H1 (cell line): ENCODE data around the gene ALDH4A1. TPM values are rescaled to one million over a fixed set of nuclear protein-coding genes. Genes with fewer than 3 reads are reported as not detected.
A peak's percentile ranks its signal among the peaks of the same experiment; 100 is the strongest.

ENCODE experiments used
- CTCF ChIA-PET: fragments of 300-600 bp; sonication (Branson Sonifier 250); formaldehyde crosslinking; loops from one replicate; lab custom pipeline; 2021; ENCODE audit not compliant: partially characterized antibody; lab: Charles Lee
- POLR2A ChIA-PET: fragments of 300-600 bp; sonication (Branson Sonifier 250); formaldehyde crosslinking; loops from one replicate; lab custom pipeline; 2021; ENCODE audit warnings: inconsistent platforms; ENCODE audit not compliant: partially characterized antibody; lab: Charles Lee
- DNase-seq, 2 experiments: peaks; one replicate each; pipeline versions ENCODE4 v3.0.0 to v3.0.0-alpha.2; 2010 to 2022; ENCODE audit warnings: low spot score in 2 of 2, low read depth in 1 of 2, mixed read lengths in 1 of 2
- FAIRE-seq: peaks from 2 replicates; lab custom pipeline; 2011; peaks lifted over from hg19 to GRCh38; lab: Jason Lieb, UNC
- H2AFZ ChIP-seq: 2 replicates; pipeline ENCODE4 v1.8.1; 2012; ENCODE audit warnings: low read length, inconsistent platforms
- H2AK5ac ChIP-seq: 2 replicates; pipeline ENCODE4 v1.6.1; 2013; ENCODE audit warnings: low read depth, low read length
- H2BK120ac ChIP-seq: replicated peaks from 2 replicates; pipeline ENCODE3; 2013; ENCODE audit warnings: low read depth, low read length, inconsistent platforms
- H2BK12ac ChIP-seq: 2 replicates; pipeline ENCODE4 v1.6.1; 2013; ENCODE audit warnings: low read depth, low read length
- H2BK15ac ChIP-seq: 2 replicates; pipeline ENCODE4 v1.6.1; 2013; ENCODE audit warnings: low read length
- H2BK20ac ChIP-seq: 2 replicates; pipeline ENCODE4 v1.6.1; 2013; ENCODE audit warnings: low read length
- H2BK5ac ChIP-seq: 2 replicates; pipeline ENCODE4 v1.6.1; 2013; ENCODE audit warnings: low read depth, low read length
- H3K14ac ChIP-seq: 2 replicates; pipeline ENCODE4 v1.6.1; 2013; ENCODE audit warnings: inconsistent platforms; ENCODE audit not compliant: insufficient read length
- H3K18ac ChIP-seq: 2 replicates; pipeline ENCODE4 v1.6.1; 2013; ENCODE audit warnings: low read length; ENCODE audit errors: extremely low read depth
- H3K23ac ChIP-seq: 2 replicates; pipeline ENCODE4 v1.6.1; 2013; ENCODE audit warnings: inconsistent platforms; ENCODE audit not compliant: insufficient read length
- H3K23me2 ChIP-seq: 2 replicates; pipeline ENCODE4 v1.6.1; 2013; ENCODE audit warnings: low read depth, low read length
- H3K27ac ChIP-seq: 2 replicates; pipeline ENCODE4 v1.6.1; 2011; ENCODE audit warnings: low read depth, low read length, inconsistent platforms
- H3K27me3 ChIP-seq, 4 experiments: replicated peaks in 1 of 4; 1 replicate in 1 of 4; 2 replicates in 3 of 4; pipeline versions ENCODE4 v1.6.1 to v1.8.1; 2011 to 2013; ENCODE audit warnings: low read length in 3 of 4, mild to moderate bottlenecking in 3 of 4, inconsistent platforms in 2 of 4, mixed read lengths in 2 of 4, moderate library complexity in 1 of 4; ENCODE audit not compliant: control insufficient read depth in 3 of 4, insufficient read depth in 3 of 4; ENCODE audit errors: extremely low read depth in 1 of 4
- H3K36me3 ChIP-seq, 4 experiments: 2 replicates each; pipeline versions ENCODE4 v1.6.1 to v1.8.1; 2011 to 2013; ENCODE audit warnings: mild to moderate bottlenecking in 4 of 4, low read length in 3 of 4, moderate library complexity in 2 of 4, control low read depth in 1 of 4, inconsistent platforms in 1 of 4; ENCODE audit not compliant: insufficient read depth in 4 of 4, control insufficient read depth in 2 of 4
- H3K4ac ChIP-seq: replicated peaks from 2 replicates; pipeline ENCODE3; 2013; ENCODE audit warnings: low read length, low read depth, mixed read lengths, inconsistent platforms; ENCODE audit not compliant: insufficient read length
- H3K4me1 ChIP-seq, 4 experiments: replicated peaks in 1 of 4; 1 replicate in 1 of 4; 2 replicates in 3 of 4; pipeline versions ENCODE4 v1.6.1 to v1.8.1; 2011 to 2013; ENCODE audit warnings: low read length in 3 of 4, inconsistent platforms in 2 of 4, mixed read lengths in 1 of 4; ENCODE audit not compliant: insufficient read depth in 4 of 4, control insufficient read depth in 3 of 4
- H3K4me2 ChIP-seq, 2 experiments: 2 replicates each; pipeline versions ENCODE4 v1.6.1 to v1.8.1; 2011 to 2013; ENCODE audit warnings: low read depth in 2 of 2, low read length in 2 of 2, control low read depth in 1 of 2, inconsistent platforms in 1 of 2, mild to moderate bottlenecking in 1 of 2; ENCODE audit not compliant: insufficient read depth in 1 of 2
- H3K4me3 ChIP-seq, 4 experiments: fragments of 200-600, 300-600 bp in 1 of 4; sonication (generic), shearing (Covaris generic), sonication (Bioruptor Twin) in 1 of 4; 2 replicates each; pipeline versions ENCODE4 v1.5.1 to v1.8.1; 2011 to 2016; ENCODE audit warnings: low read length in 4 of 4, low read depth in 3 of 4, control low read depth in 2 of 4, inconsistent platforms in 2 of 4, mild to moderate bottlenecking in 2 of 4, mixed read lengths in 1 of 4, moderate library complexity in 1 of 4; ENCODE audit not compliant: insufficient read depth in 2 of 4; ENCODE audit errors: extremely low read depth in 1 of 4
- H3K56ac ChIP-seq: replicated peaks from 2 replicates; pipeline ENCODE3; 2013; ENCODE audit warnings: low read depth, mild to moderate bottlenecking, mixed read lengths, low read length, inconsistent platforms; ENCODE audit not compliant: insufficient read length
- H3K79me1 ChIP-seq: 2 replicates; pipeline ENCODE4 v1.6.1; 2013; ENCODE audit warnings: low read depth, low read length, control low read depth
- H3K79me2 ChIP-seq, 2 experiments: 2 replicates each; pipeline versions ENCODE4 v1.6.1 to v1.8.1; 2012 to 2013; ENCODE audit warnings: low read length in 2 of 2, mild to moderate bottlenecking in 2 of 2, inconsistent platforms in 1 of 2; ENCODE audit not compliant: insufficient read depth in 2 of 2, control insufficient read depth in 1 of 2
- H3K9ac ChIP-seq, 4 experiments: replicated peaks in 1 of 4; 1 replicate in 1 of 4; 2 replicates in 3 of 4; pipeline versions ENCODE4 v1.6.1 to v1.8.1; 2011 to 2013; ENCODE audit warnings: low read depth in 3 of 4, low read length in 3 of 4, control low read depth in 2 of 4, mild to moderate bottlenecking in 2 of 4, moderate library complexity in 2 of 4, inconsistent platforms in 1 of 4; ENCODE audit errors: extremely low read depth in 1 of 4
- H3K9me3 ChIP-seq, 2 experiments: 2 replicates each; pipeline versions ENCODE4 v1.6.1 to v1.8.1; 2012 to 2013; ENCODE audit warnings: mild to moderate bottlenecking in 2 of 2, moderate library complexity in 2 of 2, control low read depth in 1 of 2, inconsistent platforms in 1 of 2, low read depth in 1 of 2, low read length in 1 of 2, mixed read lengths in 1 of 2; ENCODE audit not compliant: insufficient read depth in 2 of 2
- H4K20me1 ChIP-seq, 2 experiments: replicated peaks in 1 of 2; 2 replicates each; pipeline versions ENCODE3 to v1.8.1; 2011 to 2013; ENCODE audit warnings: inconsistent platforms in 2 of 2, low read length in 2 of 2, mild to moderate bottlenecking in 1 of 2; ENCODE audit not compliant: insufficient read depth in 2 of 2, control insufficient read depth in 1 of 2
- H4K5ac ChIP-seq: 2 replicates; pipeline ENCODE4 v1.6.1; 2013; ENCODE audit warnings: low read length, low read depth, mixed read lengths, inconsistent platforms; ENCODE audit not compliant: insufficient read length
- H4K8ac ChIP-seq: 2 replicates; pipeline ENCODE4 v1.8.0; 2013; ENCODE audit warnings: mild to moderate bottlenecking, moderate library complexity, low read length, inconsistent platforms; ENCODE audit not compliant: insufficient read depth; ENCODE audit errors: extremely low read depth
- H4K91ac ChIP-seq: replicated peaks from 2 replicates; pipeline ENCODE3; 2013; ENCODE audit warnings: low read length, mixed read lengths, inconsistent platforms; ENCODE audit not compliant: insufficient read length
- EGR1 ChIP-seq: IDR thresholded peaks from 2 replicates; pipeline ENCODE4 v1.6.1; 2011; ENCODE audit warnings: low read depth, low read length, borderline replicate concordance
- KDM1A ChIP-seq: fragments of 200-600, 300-600 bp; sonication (generic); IDR thresholded peaks from 2 replicates; pipeline ENCODE4 v1.7.1; 2016; ENCODE audit warnings: mild to moderate bottlenecking, low read length, borderline replicate concordance
- TEAD4 ChIP-seq: IDR thresholded peaks from 2 replicates; pipeline ENCODE4 v1.6.1; 2012; ENCODE audit warnings: low read depth, low read length, inconsistent platforms, mixed read lengths
- WGBS, 2 experiments: shearing (Covaris generic) in 1 of 2; methylation state at CpG; one replicate each; pipeline versions ENCODE4 v1.1.6 to v1.1.7; 2013 to 2015; ENCODE audit warnings: low lambda C conversion rate in 2 of 2, mixed read lengths in 2 of 2, inconsistent platforms in 1 of 2, low coverage in 1 of 2, missing lambda C conversion rate in 1 of 2; ENCODE audit not compliant: insufficient replicate concordance in 2 of 2, insufficient coverage in 1 of 2, insufficient read length in 1 of 2; ENCODE audit errors: extremely low coverage in 1 of 2, missing lambda C conversion rate in 1 of 2; 5-methylcytosine and 5-hydroxymethylcytosine counted together
- polyA plus RNA-seq, 7 experiments: library from polyadenylated mRNA; depleted of rRNA in 3 of 7; stranded (reverse) in 5 of 7; unstranded in 2 of 7; fragments of >200 nt in 5 of 7; fragments of 200-250 nt in 2 of 7; gene quantifications; 1 replicate in 5 of 7; 2 replicates in 1 of 7; 4 replicates in 1 of 7; pipeline versions ENCODE4 v1.2.1 to v1.2.3, GENCODE V29; 2011 to 2013; ENCODE audit warnings: missing spikeins in 2 of 7, mixed read lengths in 2 of 7
- total RNA-seq: library from RNA; stranded (reverse); fragmentation: NEBNext Ultra II Directional; extraction: Animal tissue kit (Norgen Biotek cat#: 25700); gene quantifications from 2 replicates; pipeline ENCODE4 v1.2.1, GENCODE V29; 2021

The ALDH4A1 gene
- total and polyA plus RNA-seq, 2 of the 8 experiments (the other 6 are each of a cell fraction or from before 2014, with no cell fraction given): 30.3 to 35.9 TPM

DNA sequence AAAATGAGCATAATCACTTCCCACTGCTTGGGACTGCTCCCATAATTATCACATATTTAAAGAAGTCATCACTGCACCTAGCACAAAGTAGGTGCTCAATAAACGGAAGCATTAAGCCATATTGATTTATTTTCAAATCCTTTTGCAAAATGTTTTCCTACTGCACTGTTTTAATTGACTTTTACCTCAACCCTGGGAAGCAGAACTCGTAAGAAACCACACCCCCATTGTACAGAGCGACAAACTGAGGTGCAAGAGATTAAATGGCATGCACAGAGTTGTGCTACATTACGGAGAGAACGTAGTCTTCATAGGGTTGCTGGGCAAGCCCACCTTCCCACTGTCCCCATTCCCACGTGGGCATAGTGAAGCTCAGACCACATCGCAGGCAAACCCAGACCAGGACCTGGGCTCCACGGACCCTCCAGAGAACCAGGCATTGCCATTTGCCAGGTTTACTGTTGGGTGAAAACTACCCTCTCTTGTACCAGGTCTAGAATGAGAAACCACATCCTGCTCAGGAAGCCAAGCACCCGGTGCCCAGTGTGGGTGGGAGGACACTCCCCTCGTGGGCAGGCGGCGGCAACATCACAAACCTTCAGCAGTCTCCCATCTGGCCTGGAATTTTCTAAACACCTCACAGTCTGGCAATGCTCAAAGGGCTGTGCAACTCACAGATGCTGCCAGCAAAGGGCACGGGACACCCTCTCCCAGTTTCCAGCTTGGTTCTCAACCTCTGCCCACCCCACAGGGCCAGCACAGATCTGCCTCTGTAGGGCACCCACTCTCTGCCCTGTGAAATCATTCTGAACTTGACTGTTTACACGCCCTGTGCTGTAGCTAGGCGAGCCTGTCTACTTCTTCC lies 45.9 kb upstream of the ALDH4A1 start:
- no peak overlapping the region for H2AFZ ChIP-seq
- ChIA-PET CTCF (interaction anchor here (0.6 to 5.6 kb wide), 6 partner anchors 10 to 40 kb away, joined by 3 to 60 read pairs (median 3); no protein-coding TSS in a partner anchor), POLR2A (interaction anchor here (0.8 to 0.9 kb wide), 3 partner anchors 12 to 304 kb away, joined by 3 read pairs; partner anchors contain the start of gene MRTO4)
- no peak overlapping the region for H4K8ac ChIP-seq
- no peaks in the 10 kb centered on the region for H3K36me3 ChIP-seq
- no peak overlapping the region; a peak in 1 of 4 replicates for H3K4me2 ChIP-seq
- no peak overlapping the region for H3K23ac ChIP-seq
- H3K27me3 ChIP-seq: no peaks in the 10 kb centered on the region
- no peak overlapping the region for H2BK120ac ChIP-seq
- FAIRE-seq (no peak), DNase-seq (no peak)
- peak overlapping the region; percentile 43; the same call in 1 of the 2 replicates for H2BK20ac ChIP-seq
- peak overlapping the region; percentile 9 for H2BK15ac ChIP-seq
- H4K91ac ChIP-seq: no peak overlapping the region
- no peaks in the 10 kb centered on the region for H3K79me1 ChIP-seq
- H3K9ac ChIP-seq: no peak overlapping the region
- no peak overlapping the region for H3K14ac ChIP-seq
- H4K20me1 ChIP-seq: no peaks in the 10 kb centered on the region
- 0 out of 2 replicates have a peak, but pooled peaks cover 3% of the 10 kb centered on the region for H3K23me2 ChIP-seq
- TF ChIP-seq EGR1 (no peak), TEAD4 (no peak), KDM1A (peak; percentile 51; the same call in 1 of the 2 replicates)
- H3K4me3 ChIP-seq: no peak overlapping the region
- H2BK5ac ChIP-seq: peak overlapping the region; percentile 96
- WGBS, 2 experiments: 79% methylated on average over 15 of the region's 15 CpGs; no CpG with 5 or more reads in 1 of the 2 experiments
- H3K9me3 ChIP-seq: no peaks in the 10 kb centered on the region
- no peak overlapping the region for H3K4ac ChIP-seq
- H2BK12ac ChIP-seq: peak overlapping the region; percentile 99
- H4K5ac ChIP-seq: no peak overlapping the region
- no peaks in the 10 kb centered on the region for H3K79me2 ChIP-seq
- H3K18ac ChIP-seq: no peak overlapping the region
- no peak overlapping the region for H3K27ac ChIP-seq
- H2AK5ac ChIP-seq: no peak overlapping the region
- no peak overlapping the region for H3K56ac ChIP-seq
- H3K4me1 ChIP-seq: peaks cover 16 to 25% (median 20%) of the 10 kb centered on the region in 4 experiments
